ENCODE measurements around the gene LRPAP1.

The LRPAP1 gene

GRCh38 chr4:3531318-3531878 lies 824 bp downstream of the LRPAP1 start:
- peaks cover 6% of the 10 kb centered on the region for H3K27me3 Mint-ChIP-seq
- peaks cover 24% of the 10 kb centered on the region for H3K4me1 Mint-ChIP-seq
- peaks cover 4% of the 10 kb centered on the region for H3K36me3 Mint-ChIP-seq
- ATAC-seq (ENCODE audit: low read depth) (no peak), DNase-seq (ENCODE audit: low spot score in 2 of 2) (no peak)
- H3K27ac Mint-ChIP-seq = peak overlapping the region; percentile 92
- peak overlapping the region; percentile 99 for H3K4me3 Mint-ChIP-seq
- H3K9me3 Mint-ChIP-seq = peaks cover 5% of the 10 kb centered on the region

DNA sequence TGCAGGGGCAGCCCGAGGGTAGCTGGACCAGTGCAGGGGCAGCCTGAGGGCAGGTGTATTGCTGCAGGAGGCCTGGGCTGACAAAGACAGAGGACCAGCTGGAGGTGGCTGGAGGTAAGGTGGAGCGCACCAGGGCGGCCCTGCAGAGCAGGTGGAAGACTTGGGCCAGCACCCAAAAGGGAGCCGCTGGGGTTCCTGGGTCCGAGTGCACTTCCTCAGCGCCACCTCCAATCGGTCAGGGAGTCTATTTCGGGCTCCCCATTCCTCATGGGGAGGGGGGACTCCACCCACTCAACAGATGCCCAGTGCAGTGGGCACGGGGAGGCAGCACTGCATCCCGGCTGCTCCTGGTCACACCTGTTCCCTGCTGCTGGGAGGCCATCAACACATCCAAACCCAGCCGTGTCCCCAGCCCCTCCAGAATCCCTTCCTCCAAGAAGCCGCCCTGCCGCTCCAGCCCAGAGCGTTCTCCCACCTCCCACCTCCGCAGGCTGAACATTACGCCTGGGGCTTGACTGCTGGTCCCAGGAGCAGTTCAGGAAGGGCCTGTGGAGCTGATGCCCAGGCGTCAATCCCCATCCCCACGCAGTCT lies 1.5 kb downstream of the LRPAP1 start:
- Mint-ChIP-seq H3K4me3 (peak overlapping the region; percentile 99), H3K36me3 (peaks cover 4% of the 10 kb centered on the region), H3K9me3 (peaks cover 5% of the 10 kb centered on the region), H3K27me3 (peaks cover 6% of the 10 kb centered on the region), H3K4me1 (peaks cover 24% of the 10 kb centered on the region), H3K27ac (no peak overlapping the region)
- DNase-seq (ENCODE audit: low spot score in 2 of 2) (no peak), ATAC-seq (ENCODE audit: low read depth) (no peak)

DNA sequence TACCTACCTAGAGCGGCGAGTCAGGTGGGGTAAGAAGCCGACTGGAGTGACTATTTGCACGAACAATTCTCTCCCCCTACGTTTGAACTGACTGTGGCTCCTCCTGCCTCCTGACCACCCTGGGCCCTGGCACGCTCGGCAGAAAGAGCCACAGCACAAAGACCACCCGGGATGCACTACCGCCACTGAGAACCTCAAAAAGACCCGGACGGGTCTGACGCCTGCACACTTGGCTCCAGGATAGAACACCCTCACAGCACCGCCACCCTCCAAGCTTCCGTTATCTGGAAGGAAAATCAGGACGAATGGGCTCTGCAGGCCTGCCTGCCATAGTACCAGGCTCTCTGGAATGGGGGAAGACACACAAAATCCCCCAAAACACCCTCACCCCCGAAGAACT lies 2.2 kb downstream of the LRPAP1 start:
- no peaks in the 10 kb centered on the region for H3K27me3 Mint-ChIP-seq
- H3K27ac Mint-ChIP-seq = no peak overlapping the region
- DNase-seq (ENCODE audit: low spot score in 2 of 2) (no peak), ATAC-seq (ENCODE audit: low read depth) (no peak)
- no peaks in the 10 kb centered on the region for H3K9me3 Mint-ChIP-seq
- H3K4me3 Mint-ChIP-seq = no peak overlapping the region
- H3K4me1 Mint-ChIP-seq = peaks cover 24% of the 10 kb centered on the region
- peaks cover 2% of the 10 kb centered on the region for H3K36me3 Mint-ChIP-seq

DNA sequence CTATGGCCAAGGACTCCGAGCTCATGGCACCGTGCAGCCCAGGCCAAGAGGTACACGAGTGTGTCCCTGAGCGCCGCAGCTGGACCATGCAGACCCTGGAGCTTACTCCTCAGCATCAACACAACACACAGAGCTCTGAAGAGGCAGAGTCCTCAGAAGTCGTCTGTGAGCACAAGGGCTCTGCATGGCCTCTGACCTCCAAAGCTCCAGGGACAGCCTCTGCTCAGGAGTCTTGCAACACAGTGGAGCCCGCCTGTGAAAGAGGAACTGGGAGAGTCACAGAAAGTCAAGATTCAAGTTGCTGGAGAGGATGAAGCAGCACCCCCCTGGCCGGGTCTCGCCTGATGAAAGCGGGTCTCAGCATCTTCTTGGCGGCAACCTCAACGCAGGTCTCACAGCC lies 2.9 kb downstream of the LRPAP1 start:
- Mint-ChIP-seq H3K27me3 (no peaks in the 10 kb centered on the region), H3K4me3 (no peak overlapping the region), H3K27ac (no peak overlapping the region), H3K36me3 (peaks cover 5% of the 10 kb centered on the region), H3K9me3 (no peaks in the 10 kb centered on the region), H3K4me1 (peaks cover 24% of the 10 kb centered on the region)
- no peak for DNase-seq (ENCODE audit: low spot score in 2 of 2)
- ATAC-seq (ENCODE audit: low read depth) = no peak

DNA sequence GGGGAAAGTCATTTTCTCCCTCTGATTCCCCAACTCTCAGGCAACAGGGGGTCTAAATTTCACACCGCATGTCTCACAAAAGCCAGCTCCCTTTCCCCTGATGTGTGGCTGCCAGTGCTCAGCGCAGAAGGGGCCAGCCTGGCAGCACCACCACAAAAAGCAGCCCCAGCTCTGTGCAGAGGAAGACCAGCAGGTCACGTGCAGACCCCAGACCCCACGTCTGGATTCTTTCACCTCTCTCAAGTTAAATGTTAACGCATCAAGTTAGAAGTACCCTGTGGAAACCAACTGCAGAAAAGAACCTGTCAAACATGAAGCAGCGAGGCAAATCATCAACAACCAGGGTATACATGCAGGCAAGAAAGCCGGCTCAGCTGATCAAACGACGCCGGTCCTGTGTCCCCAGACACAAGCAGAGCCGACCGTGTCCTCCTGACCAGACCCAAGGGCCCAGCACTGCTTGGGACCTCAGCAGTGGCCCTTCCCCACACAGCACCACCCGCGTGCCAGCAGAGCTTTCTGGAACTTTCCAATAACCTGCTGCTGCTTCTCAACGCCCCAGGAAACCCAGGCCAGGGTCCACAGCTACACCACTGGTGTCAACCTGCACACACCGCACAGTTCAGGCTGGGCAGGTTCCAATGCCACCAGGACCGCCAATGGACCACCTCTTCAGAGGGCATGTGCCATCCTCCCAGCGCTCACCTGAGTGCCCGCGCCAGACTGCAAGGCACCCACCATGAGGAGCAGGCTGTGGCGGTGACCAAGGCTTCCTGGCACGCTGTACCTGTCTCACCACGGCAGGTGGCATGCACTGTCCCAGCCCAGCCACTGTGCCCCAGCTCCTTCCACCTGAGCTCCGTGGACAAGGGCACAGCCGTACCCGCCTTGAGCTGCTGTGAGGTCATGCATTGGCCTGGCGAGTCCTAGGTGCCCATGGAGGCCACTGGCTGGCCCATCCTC lies 4.0 kb downstream of the LRPAP1 start:
- Mint-ChIP-seq H3K4me1 (peaks cover 24% of the 10 kb centered on the region), H3K9me3 (no peaks in the 10 kb centered on the region), H3K27ac (no peak overlapping the region), H3K27me3 (no peaks in the 10 kb centered on the region), H3K4me3 (no peak overlapping the region), H3K36me3 (peaks cover 8% of the 10 kb centered on the region)
- ATAC-seq (ENCODE audit: low read depth) (no peak), DNase-seq (ENCODE audit: low spot score in 2 of 2) (no peak)

DNA sequence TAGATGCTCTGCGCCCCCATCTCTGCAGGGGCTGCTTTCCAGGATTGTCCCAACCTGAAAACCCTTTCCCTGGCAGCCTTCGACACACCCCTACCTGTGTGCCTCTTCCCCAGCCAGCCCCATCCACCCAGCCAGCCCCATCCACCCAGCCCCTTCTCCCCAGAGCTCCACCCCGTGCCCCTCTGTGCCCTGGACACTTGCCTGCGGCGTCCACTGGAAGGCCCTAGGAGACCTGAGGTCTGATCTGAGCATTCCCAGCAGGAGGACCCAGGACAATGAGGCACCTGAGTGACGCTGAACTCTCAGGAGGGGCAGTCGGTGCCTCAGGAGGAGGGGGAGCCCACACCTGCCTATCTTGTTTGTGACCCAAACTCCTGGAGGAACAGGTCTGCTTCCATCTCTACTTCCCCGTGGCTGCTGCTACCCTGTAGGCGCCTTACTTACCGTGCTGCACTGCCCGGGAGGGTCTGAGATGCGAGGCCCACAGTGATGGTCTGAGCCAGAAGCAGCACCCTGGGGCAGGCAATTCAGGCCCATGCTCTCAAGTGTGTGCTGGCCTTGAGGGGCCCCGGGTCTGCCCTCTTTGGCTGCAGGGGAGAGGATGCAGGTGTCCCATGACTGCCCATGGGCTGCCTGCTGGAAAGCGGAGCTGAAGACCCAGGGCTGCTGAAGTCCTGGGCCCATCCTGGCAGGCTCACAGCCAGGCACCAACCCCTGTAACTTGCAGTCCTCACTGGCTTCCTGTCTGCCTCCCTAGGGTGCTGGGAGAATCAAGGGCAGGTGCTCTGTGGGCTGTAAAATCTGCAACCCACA lies 4.9 kb downstream of the LRPAP1 start:
- Mint-ChIP-seq H3K4me3 (no peak overlapping the region), H3K4me1 (peaks cover 22% of the 10 kb centered on the region), H3K9me3 (no peaks in the 10 kb centered on the region), H3K36me3 (peaks cover 8% of the 10 kb centered on the region), H3K27me3 (no peaks in the 10 kb centered on the region), H3K27ac (no peak overlapping the region)
- DNase-seq (ENCODE audit: low spot score in 2 of 2) (no peak), ATAC-seq (ENCODE audit: low read depth) (no peak)

DNA sequence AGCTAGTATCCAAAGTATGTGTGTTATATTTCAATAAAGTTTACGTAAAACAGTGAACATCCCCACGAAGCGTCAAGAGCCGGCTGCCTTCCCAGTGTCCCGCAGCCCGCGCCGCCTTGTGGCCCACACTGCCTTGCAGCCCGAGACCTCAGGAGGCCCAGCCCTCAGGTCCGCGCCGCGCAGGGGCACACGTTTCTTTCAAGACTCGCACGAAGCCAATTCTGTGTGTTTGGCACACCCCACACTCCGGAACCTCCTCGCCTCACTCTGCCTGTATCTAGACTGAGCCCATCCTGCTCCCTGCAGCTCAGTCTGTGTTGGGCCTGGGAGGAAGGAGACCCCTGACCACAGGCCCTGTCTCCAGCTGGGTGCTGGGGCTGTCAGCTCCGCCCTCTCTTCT lies 5.8 kb downstream of the LRPAP1 start:
- DNase-seq (ENCODE audit: low spot score in 2 of 2) (no peak), ATAC-seq (ENCODE audit: low read depth) (no peak)
- no peaks in the 10 kb centered on the region for H3K9me3 Mint-ChIP-seq
- peaks cover 19% of the 10 kb centered on the region for H3K4me1 Mint-ChIP-seq
- peaks cover 9% of the 10 kb centered on the region for H3K36me3 Mint-ChIP-seq
- H3K27me3 Mint-ChIP-seq = no peaks in the 10 kb centered on the region
- no peak overlapping the region for H3K4me3 Mint-ChIP-seq
- no peak overlapping the region for H3K27ac Mint-ChIP-seq

- ATAC-seq (ENCODE audit: low read depth) = no peak
- no peak for DNase-seq (ENCODE audit: low spot score in 2 of 2)
- Mint-ChIP-seq H3K4me1 (peaks cover 13% of the 10 kb centered on the region), H3K36me3 (peaks cover 12% of the 10 kb centered on the region), H3K4me3 (no peak overlapping the region), H3K27ac (no peak overlapping the region), H3K9me3 (no peaks in the 10 kb centered on the region), H3K27me3 (no peaks in the 10 kb centered on the region)
Measured at GRCh38 chr4:3525532-3526430, 6.4 kb downstream of the LRPAP1 start.

GRCh38 chr4:3524920-3525319 lies 7.3 kb downstream of the LRPAP1 start:
- peaks cover 12% of the 10 kb centered on the region for H3K36me3 Mint-ChIP-seq
- H3K9me3 Mint-ChIP-seq = no peaks in the 10 kb centered on the region
- DNase-seq (ENCODE audit: low spot score in 2 of 2) (no peak), ATAC-seq (ENCODE audit: low read depth) (no peak)
- no peak overlapping the region for H3K27ac Mint-ChIP-seq
- no peak overlapping the region for H3K4me3 Mint-ChIP-seq
- H3K27me3 Mint-ChIP-seq = no peaks in the 10 kb centered on the region
- H3K4me1 Mint-ChIP-seq = peaks cover 9% of the 10 kb centered on the region

DNA sequence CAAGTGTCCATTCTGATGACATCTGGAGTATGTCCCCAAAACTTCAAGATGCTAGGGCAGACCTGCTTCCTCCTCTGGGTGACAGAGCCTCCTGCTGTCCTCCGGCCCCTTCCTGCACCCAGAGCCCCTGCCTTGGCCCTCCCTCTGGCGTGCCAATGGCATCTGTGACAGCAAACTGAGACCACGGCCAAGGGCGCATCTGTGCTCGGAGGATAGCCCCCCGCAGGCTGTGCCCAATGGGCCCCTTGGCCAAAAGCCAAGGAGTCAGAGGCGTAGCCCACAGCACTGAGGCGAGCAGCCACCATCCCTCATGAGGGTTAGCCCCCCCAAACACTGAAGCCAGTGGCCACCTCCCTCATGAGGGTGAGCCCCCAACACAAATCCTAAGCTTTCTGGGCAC lies 7.9 kb downstream of the LRPAP1 start:
- DNase-seq (ENCODE audit: low spot score in 2 of 2) = no peak
- H3K27me3 Mint-ChIP-seq = no peaks in the 10 kb centered on the region
- H3K9me3 Mint-ChIP-seq = no peaks in the 10 kb centered on the region

GRCh38 chr4:3523628-3524221 lies 8.5 kb downstream of the LRPAP1 start:
- H3K36me3 Mint-ChIP-seq = peaks cover 14% of the 10 kb centered on the region
- peaks cover 2% of the 10 kb centered on the region for H3K4me1 Mint-ChIP-seq
- H3K4me3 Mint-ChIP-seq = no peak overlapping the region
- DNase-seq (ENCODE audit: low spot score in 2 of 2) = no peak
- H3K27ac Mint-ChIP-seq = no peak overlapping the region
- H3K9me3 Mint-ChIP-seq = no peaks in the 10 kb centered on the region
- no peak for ATAC-seq (ENCODE audit: low read depth)
- no peaks in the 10 kb centered on the region for H3K27me3 Mint-ChIP-seq

More for the DNA sequence above, 7.9 kb downstream of the LRPAP1 start:
- H3K27ac Mint-ChIP-seq = no peak overlapping the region
- peaks cover 14% of the 10 kb centered on the region for H3K36me3 Mint-ChIP-seq
- ATAC-seq (ENCODE audit: low read depth) = no peak
- H3K4me3 Mint-ChIP-seq = no peak overlapping the region
- H3K4me1 Mint-ChIP-seq = peaks cover 5% of the 10 kb centered on the region

GRCh38 chr4:3523146-3523627 lies 9.0 kb downstream of the LRPAP1 start:
- DNase-seq (ENCODE audit: low spot score in 2 of 2) (no peak), ATAC-seq (ENCODE audit: low read depth) (no peak)
- Mint-ChIP-seq H3K4me3 (no peak overlapping the region), H3K36me3 (peaks cover 14% of the 10 kb centered on the region), H3K4me1 (no peaks in the 10 kb centered on the region), H3K27ac (no peak overlapping the region), H3K27me3 (no peaks in the 10 kb centered on the region), H3K9me3 (no peaks in the 10 kb centered on the region)

GRCh38 chr4:3522651-3523050 lies 9.6 kb downstream of the LRPAP1 start:
- DNase-seq (ENCODE audit: low spot score in 2 of 2) (no peak), ATAC-seq (ENCODE audit: low read depth) (no peak)
- no peak overlapping the region for H3K4me3 Mint-ChIP-seq
- H3K9me3 Mint-ChIP-seq = no peaks in the 10 kb centered on the region
- H3K27ac Mint-ChIP-seq = no peak overlapping the region
- H3K36me3 Mint-ChIP-seq = peaks cover 14% of the 10 kb centered on the region
- H3K4me1 Mint-ChIP-seq = no peaks in the 10 kb centered on the region
- H3K27me3 Mint-ChIP-seq = no peaks in the 10 kb centered on the region

Measured in memory B cell (primary cell).